ENCODE measurements around the gene ZDHHC14.

ZDHHC14 gene

GRCh38 chr6:157518397-157519250 is 137.6 kb downstream of the ZDHHC14 start:
- no peak for DNase-seq (ENCODE audit: low read depth)

GRCh38 chr6:157519255-157520116 is 138.5 kb downstream of the ZDHHC14 start:
- no peak for DNase-seq (ENCODE audit: low read depth)

- DNase-seq (ENCODE audit: low read depth): no peak
Observed at GRCh38 chr6:157520117-157520406, 139.1 kb downstream of the ZDHHC14 start.

DNA sequence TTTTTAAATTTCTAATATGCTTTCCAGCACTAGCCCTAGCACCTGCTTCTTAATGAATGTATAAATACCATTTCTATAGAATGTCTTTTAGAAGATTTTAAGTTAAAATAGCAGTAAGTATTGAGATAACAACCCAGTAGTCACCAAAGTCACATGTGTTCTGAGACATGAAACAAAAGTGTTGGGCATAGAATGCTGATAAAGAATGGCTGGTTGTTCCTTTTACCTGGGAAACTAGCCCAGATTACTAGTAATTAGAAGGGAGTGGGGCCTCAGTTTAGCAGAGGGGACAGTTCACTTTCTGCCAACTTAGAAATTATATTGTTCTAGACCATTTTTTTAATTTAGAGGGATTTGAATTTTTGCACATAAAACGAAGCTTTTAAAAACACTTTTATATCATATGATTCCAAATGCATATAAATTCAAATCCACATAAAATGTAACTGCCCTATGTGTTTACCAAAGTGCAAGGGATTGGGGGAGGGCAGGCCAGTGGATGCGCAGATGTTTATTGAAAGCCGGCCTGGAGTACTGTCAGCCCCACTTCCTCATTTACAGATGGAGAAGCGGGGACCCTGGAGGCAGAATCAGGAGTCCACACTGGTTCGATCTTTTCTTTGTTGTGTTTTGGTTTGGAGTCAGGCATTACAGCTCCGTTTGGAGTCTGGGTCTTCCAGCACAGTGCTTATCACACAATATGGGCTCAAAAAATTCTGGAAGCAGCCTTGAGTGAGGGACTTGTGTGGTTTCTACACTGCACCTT is 139.8 kb downstream of the ZDHHC14 start:
- DNase-seq (ENCODE audit: low read depth): no peak

DNA sequence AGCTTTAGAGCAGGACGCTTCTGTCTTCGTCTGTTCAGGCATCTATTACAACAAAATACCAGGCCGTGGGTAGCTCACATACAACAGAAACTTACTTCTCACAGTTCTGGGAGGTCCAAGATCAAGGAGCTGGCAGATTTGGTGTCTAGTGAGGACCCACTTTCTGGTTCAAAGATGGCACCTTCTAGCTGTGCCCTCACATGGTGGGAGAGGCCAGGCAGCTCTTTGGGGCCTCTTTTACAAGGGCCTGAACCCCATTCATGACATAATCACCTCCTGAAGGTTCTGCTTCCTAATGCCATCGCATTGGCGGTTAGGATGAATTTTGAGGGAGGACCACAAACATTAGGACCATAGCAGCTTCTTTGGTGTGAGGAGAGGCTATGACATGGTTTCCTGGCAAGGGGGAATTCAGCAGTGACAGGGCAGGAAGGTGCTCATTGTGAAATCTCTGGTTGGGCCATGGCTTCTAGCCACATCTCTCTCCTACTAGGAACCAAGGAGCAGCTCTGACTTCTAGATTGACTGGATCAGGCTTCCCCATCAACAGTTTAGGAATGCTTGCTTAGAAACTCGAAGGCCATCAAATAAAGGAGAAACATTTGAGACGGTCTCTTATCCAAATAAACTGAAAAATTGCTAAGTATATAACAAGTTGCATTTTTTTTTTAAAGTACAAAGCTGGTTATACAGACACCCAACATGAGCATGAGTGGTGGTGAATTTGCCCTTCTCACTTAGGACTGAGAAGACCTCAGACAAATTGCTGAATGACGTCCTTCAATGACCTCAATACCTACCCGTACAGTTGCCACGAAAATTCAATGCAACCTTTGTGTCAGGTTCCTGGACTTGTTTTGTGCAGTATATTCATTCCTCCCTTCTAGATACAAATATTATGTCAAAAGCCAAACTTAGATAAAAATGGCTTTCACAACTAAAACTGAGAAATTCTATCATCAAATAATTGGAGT is 140.7 kb downstream of the ZDHHC14 start:
- no peak for DNase-seq (ENCODE audit: low read depth)

- no peak for DNase-seq (ENCODE audit: low read depth)
Observed at GRCh38 chr6:157522472-157522871, 141.5 kb downstream of the ZDHHC14 start.

DNA sequence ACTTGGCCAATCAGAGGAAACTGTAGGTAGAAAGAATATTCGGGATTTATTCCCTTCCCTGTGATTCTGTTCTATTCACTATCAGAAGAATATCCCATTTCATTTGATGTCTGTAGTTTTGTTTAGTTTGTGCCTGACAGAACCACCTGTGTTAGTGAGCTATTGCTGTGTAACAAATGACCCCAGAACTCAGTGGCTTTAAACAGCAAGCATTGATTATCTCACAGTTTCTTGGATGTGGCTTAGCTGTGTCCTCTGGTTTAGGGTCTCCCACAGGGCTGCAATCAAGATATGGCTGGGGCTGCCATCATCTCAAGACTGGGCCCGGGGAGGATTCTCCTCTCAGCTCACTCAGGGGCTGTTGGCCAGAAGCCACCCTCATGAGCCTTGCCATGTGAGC is 143.7 kb downstream of the ZDHHC14 start:
- DNase-seq (ENCODE audit: low read depth): no peak

DNA sequence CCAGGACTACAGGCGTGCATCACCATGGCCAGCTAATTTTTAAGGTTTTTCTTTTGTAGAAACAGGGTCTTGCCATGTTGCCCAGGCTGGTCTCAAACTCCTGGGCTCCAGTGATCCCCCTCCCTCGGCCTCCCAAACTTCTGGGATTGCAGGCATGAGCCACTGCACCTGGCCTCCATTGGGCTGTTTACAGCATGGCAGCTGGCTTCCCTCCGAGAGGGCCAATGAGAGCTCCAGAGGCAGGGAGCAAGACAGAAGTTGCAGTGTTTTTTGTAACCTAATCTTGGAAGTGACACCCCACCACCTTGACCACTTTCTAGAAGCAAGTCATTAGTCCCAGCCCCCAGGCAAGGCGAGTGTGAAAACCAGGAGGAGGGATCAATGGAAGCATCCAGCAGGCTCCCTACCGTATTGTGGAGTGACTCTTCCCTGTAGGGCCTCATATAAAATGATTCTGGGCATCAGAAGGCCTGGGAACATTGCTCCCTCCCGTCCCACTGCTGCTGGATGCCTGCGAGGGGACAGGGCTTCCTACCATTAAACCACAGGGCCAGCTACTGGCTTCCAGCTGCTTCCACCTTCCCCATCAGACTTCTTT is 144.4 kb downstream of the ZDHHC14 start:
- no peak for DNase-seq (ENCODE audit: low read depth)

GRCh38 chr6:157525918-157526425 is 145.0 kb downstream of the ZDHHC14 start:
- DNase-seq (ENCODE audit: low read depth): no peak

DNA sequence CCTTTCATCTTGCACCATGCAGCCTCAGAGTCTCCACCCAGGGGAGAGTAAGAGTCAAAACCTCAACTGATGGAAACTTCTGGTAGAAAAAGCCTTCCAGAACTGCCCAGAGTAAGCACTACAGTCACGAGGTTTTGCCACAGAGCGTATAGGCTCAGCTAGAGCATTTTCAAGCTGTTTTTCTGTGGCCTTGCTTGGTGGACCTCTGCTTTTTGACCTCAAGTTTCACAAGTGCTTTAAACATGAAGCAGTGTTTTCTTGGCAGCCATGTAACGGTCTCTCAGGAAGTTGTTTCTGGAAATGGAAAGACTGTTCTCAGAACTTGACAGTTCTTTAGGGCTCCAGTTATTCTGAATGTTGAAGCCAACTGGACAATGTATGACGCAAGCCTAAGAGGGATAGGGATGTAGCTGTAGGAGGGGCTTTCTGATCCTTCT is 146.5 kb downstream of the ZDHHC14 start:
- DNase-seq (ENCODE audit: low read depth): no peak

GRCh38 chr6:157528931-157529653 is 148.1 kb downstream of the ZDHHC14 start:
- no peak for DNase-seq (ENCODE audit: low read depth)

DNA sequence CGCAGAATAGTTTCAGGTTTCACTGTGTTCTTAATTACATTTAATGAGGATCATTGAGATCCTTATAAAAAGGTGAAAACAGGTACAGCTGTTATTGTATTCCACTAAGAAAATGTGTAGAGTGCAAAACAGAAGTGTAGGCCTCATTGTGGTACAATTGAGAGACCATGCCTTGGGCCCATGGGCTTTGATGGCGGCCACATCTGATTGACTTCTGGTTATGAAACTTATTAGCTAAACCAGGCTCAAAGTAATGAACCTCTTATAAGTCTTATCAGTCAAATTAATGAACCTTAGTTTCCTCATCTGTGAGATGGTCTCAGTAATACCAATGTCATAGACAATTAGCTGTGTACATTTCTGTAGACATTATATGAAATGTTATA is 148.7 kb downstream of the ZDHHC14 start:
- no peak for DNase-seq (ENCODE audit: low read depth)

DNA sequence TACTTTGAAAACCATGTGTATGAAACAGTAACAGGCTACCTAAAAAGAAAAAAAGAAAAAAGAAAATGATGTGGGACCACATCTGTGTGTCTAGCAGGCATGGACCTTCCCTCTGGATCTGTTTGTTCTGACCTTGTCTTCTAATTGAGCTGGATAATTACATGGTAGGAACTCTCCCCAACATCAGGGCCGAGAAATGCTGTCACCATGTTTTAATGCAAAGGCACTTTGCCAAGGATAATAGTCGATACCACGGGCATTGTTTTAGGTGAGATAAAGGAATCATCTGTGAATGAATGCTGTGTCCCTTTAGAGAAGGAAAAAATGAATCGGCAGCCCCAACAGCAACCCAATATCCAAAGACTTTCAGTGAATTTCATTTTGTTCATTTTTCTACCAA is 149.1 kb downstream of the ZDHHC14 start:
- no peak for DNase-seq (ENCODE audit: low read depth)

DNA sequence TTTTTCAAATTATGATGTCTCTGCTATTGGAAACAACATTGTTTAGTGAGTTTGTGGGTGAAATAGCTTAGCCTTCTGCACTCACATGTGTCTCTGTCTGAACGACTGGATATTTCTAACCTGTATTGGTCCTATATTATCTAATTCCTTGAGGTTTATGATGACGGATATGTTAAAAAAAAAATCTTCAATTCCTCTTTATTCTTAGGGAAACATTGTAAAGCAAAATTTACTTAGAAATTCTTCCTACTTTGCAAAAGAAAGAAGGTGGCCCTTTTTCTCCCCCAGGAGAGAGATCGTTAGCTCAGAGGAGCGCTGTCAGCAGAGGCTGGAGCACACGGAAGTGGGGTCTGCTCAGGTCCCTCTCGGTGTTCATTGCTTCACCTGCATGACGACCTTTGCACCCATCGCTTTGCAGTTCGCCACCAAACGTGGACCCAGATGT is 149.8 kb downstream of the ZDHHC14 start:
- no peak for DNase-seq (ENCODE audit: low read depth)

DNA sequence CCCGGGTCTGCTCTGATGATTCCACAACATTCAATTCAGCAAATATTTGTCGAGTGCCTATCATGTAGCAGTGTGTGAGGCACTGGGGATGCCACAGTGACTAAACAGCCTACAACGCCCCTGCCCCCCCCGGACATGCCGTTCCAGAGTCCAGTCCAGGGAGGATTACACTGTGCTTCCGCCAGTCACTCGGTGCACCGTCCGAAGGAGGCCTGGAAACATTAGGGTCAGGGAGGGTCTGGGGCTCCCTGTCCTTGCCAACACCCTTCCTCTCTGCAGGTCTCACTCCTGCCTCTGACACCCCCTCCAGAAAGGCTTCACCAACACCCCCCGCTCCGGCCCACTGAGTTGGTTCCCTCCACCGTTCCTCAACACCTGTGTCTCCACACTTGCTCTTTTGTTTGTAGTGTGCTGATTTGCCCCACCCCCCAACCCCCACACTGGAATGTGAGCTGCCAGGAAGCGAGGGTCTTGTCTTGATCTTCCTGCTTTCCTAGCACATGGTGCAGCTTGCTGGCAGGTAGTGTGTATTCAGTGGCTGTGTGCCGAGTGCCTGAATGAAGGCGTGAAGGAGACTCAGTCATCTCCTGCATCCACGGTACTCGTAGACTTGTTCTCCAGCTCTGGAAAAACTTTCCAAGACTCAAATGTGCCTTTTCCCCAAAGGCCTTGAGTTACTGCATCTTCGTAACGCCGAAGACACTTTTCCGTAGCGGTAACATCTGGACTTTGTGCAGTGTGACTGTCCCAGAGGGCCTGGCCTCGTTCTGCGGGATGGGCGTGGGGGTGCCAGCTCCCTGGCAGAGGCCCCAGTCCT is 150.4 kb downstream of the ZDHHC14 start:
- DNase-seq (ENCODE audit: low read depth): no peak

GRCh38 chr6:157531986-157532365 is 151.0 kb downstream of the ZDHHC14 start:
- DNase-seq (ENCODE audit: low read depth): no peak

DNA sequence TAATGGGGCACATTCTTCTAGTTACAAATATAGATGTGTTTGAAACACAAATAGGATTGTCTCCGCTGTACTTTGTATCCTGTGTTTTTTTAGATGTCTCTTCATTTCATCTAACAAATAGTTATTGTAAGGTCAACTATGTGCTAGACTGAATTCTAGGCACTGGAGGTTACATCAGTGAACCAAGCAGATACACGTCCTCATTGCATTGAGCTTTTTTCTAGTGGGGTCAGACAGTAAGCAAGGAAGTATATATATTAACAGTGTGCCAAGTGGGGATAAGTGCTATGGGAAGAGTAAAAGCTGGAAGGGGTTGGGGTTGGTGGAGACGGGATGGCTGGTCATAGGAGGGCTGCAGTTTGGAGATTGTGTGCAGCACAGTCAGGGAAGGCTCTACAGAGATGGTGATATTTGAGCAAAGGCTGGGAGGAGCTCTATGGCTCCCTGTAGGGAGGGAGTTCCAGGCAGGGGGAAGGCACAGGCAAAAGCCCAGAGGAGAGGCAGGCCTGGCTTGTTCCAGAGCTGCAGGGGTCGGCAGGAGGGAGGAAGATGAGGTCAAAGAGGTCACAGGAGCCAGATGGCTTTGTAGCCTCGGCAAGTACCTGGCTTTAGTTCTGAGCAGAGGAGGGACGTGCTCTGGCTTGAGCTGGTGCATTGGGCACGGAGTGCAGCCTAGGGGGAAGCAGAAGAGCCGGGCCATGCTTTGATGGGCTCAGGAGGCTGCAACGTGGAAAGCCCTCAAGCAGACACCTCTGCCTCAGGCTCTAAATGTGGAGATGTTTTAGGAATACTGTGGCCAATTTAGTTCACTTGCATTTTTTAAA is 152.3 kb downstream of the ZDHHC14 start:
- DNase-seq (ENCODE audit: low read depth): no peak
